ENCODE results near the gene PDIA5. TPM values are rescaled to one million over a fixed set of nuclear protein-coding genes. Genes with fewer than 3 reads are reported as not detected.

PDIA5 gene
- total and polyA plus RNA-seq, 2 donors (not counting 1 experiment from before 2014, with no cell fraction given), result 2.6 to 3.8 TPM

DNA sequence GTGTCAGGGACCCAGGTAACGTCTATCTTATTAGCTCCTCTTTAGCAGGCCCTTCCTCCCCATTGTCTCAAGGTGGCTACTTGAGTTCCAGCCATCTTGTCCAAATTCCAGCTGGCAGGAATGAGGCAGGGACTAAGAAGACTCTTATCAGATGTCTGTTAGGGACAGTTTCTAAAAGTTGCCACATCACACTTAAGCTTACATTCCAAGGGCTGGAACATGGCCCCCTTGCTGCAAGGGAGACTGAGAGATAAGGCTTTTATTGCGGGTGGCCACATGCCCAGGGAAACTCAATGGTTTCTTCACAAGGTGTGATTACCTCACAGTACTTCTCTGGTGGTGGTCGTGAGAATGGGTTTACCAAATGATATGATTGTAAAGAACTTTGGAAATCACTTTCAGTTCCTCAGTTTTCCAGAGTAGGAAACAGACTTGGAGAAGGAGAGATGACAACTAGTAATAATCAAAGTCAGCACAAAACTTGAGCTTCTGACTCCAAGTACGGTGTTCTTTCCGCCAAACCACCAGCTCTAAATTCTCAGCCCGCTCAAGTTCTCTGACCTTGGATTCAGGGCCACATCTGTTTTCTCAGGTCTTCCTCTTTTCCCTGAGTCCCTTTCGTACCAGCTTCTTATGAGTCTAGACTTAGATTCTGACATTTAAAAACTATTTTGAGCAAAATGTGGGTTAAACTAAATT, 14.2 kb downstream of the PDIA5 start:
- no peaks in the 10 kb centered on the region for H3K27me3 Mint-ChIP-seq
- POLR2A ChIA-PET, result no interaction called here
- Histone ChIP-seq H3K4me3 (ENCODE audit: control extremely low read depth in 1 of 5, extremely low read depth in 1 of 5, insufficient read depth in 1 of 5, low read depth in 2 of 5, low read length in 4 of 5) (no peak overlapping the region), H2AFZ (ENCODE audit: insufficient read depth, low read depth, low read length, poor library complexity, severe bottlenecking) (no peak overlapping the region), H3K9ac (ENCODE audit: low read length) (no peak overlapping the region), H3K27me3 (replicated peaks in 1 of 4; ENCODE audit: control extremely low read depth in 1 of 4, control insufficient read depth in 3 of 4, insufficient read depth in 4 of 4, low read length in 3 of 4) (no peaks in the 10 kb centered on the region), H3K9me3 (ENCODE audit: control extremely low read depth in 1 of 3, control insufficient read depth in 2 of 3, insufficient read depth in 1 of 3, low read length in 2 of 3) (no peaks in the 10 kb centered on the region), H3K79me2 (ENCODE audit: control insufficient read depth, insufficient read depth, low read length) (peaks cover 35% of the 10 kb centered on the region), H3K4me2 (replicated peaks; ENCODE audit: low read depth, low read length, poor library complexity, severe bottlenecking) (no peak overlapping the region), H3K36me3 (replicated peaks in 1 of 2; ENCODE audit: control extremely low read depth in 1 of 2, control insufficient read depth in 1 of 2, extremely low read depth in 1 of 2, insufficient read depth in 2 of 2, low read length in 1 of 2) (no peaks in the 10 kb centered on the region), H4K20me1 (ENCODE audit: control insufficient read depth, insufficient read depth, low read length, poor library complexity, severe bottlenecking) (no peaks in the 10 kb centered on the region), H3K4me1 (ENCODE audit: control insufficient read depth in 2 of 2, insufficient read depth in 2 of 2, low read length in 2 of 2) (peaks cover 19 to 22% of the 10 kb centered on the region in 2 donors), H3K27ac (ENCODE audit: low read length in 2 of 2) (no peak overlapping the region)
- CTCF ChIA-PET, result no interaction called here
- WGBS (ENCODE audit: insufficient coverage), result 100% methylated on average over 1 of the region's 7 CpGs
- peaks cover 34% of the 10 kb centered on the region for H3K4me1 Mint-ChIP-seq
- ATAC-seq (ENCODE audit: low read depth) (no peak), DNase-seq (no peak)
- TF ChIP-seq, protein P1, sequence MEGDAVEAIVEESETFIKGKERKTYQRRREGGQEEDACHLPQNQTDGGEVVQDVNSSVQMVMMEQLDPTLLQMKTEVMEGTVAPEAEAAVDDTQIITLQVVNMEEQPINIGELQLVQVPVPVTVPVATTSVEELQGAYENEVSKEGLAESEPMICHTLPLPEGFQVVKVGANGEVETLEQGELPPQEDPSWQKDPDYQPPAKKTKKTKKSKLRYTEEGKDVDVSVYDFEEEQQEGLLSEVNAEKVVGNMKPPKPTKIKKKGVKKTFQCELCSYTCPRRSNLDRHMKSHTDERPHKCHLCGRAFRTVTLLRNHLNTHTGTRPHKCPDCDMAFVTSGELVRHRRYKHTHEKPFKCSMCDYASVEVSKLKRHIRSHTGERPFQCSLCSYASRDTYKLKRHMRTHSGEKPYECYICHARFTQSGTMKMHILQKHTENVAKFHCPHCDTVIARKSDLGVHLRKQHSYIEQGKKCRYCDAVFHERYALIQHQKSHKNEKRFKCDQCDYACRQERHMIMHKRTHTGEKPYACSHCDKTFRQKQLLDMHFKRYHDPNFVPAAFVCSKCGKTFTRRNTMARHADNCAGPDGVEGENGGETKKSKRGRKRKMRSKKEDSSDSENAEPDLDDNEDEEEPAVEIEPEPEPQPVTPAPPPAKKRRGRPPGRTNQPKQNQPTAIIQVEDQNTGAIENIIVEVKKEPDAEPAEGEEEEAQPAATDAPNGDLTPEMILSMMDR (IDR thresholded peaks at IDR 0.05), result no peak
- no peak overlapping the region for H3K4me3 Mint-ChIP-seq
- no peaks in the 10 kb centered on the region for H3K9me3 Mint-ChIP-seq (ENCODE audit: insufficient read depth)
- H3K27ac Mint-ChIP-seq, result no peak overlapping the region
- intact Hi-C loops (cut with micrococcal nuclease), result no loop called here

DNA sequence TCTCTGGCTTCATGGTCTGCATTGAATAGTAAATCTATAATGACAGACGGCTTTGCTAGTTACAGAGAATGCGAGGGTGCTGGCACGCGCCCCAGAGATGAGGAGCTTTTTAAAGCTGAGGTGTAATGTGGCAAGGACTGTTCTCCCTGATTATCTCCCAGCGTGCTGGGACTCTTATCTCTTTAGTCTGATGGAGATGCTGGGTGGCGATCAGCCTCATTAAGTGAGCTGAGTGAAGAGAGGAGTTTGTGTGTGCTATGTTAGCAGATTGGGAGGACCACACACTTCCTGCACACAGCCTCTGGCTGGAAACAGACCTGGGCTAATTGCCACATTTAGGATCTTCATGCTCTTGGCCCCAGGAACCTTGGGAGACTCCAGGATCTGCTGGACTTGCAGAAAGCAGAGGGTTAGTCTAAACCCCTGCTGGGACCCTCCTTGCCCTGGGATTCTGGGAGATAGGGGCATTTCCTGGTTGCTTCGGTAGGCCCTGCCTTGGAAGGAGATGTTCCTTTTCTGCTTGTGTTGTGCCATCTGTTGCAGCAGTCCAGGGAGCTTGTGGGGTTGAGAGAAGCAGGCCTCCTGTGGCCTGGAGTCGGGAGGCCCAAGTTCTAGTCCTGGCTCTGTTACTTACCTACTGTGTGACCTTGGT, 15.0 kb downstream of the PDIA5 start:
- Mint-ChIP-seq H3K4me1 (peaks cover 31% of the 10 kb centered on the region), H3K9me3 (ENCODE audit: insufficient read depth) (no peaks in the 10 kb centered on the region), H3K27ac (no peak overlapping the region), H3K27me3 (no peaks in the 10 kb centered on the region), H3K4me3 (peak overlapping the region; percentile 13)
- Histone ChIP-seq H3K4me1 (ENCODE audit: control insufficient read depth in 2 of 2, insufficient read depth in 2 of 2, low read length in 2 of 2) (peaks cover 19 to 22% of the 10 kb centered on the region in 2 donors), H3K27ac (ENCODE audit: low read length in 2 of 2) (no peak overlapping the region), H3K4me2 (replicated peaks; ENCODE audit: low read depth, low read length, poor library complexity, severe bottlenecking) (peak overlapping the region; percentile 27), H3K4me3 (ENCODE audit: control extremely low read depth in 1 of 5, extremely low read depth in 1 of 5, insufficient read depth in 1 of 5, low read depth in 2 of 5, low read length in 4 of 5) (no peak overlapping the region), H4K20me1 (ENCODE audit: control insufficient read depth, insufficient read depth, low read length, poor library complexity, severe bottlenecking) (no peaks in the 10 kb centered on the region), H3K36me3 (replicated peaks in 1 of 2; ENCODE audit: control extremely low read depth in 1 of 2, control insufficient read depth in 1 of 2, extremely low read depth in 1 of 2, insufficient read depth in 2 of 2, low read length in 1 of 2) (no peaks in the 10 kb centered on the region), H3K9me3 (ENCODE audit: control extremely low read depth in 1 of 3, control insufficient read depth in 2 of 3, insufficient read depth in 1 of 3, low read length in 2 of 3) (no peaks in the 10 kb centered on the region), H3K27me3 (replicated peaks in 1 of 4; ENCODE audit: control extremely low read depth in 1 of 4, control insufficient read depth in 3 of 4, insufficient read depth in 4 of 4, low read length in 3 of 4) (no peaks in the 10 kb centered on the region), H2AFZ (ENCODE audit: insufficient read depth, low read depth, low read length, poor library complexity, severe bottlenecking) (peak overlapping the region; percentile 52), H3K79me2 (ENCODE audit: control insufficient read depth, insufficient read depth, low read length) (peaks cover 35% of the 10 kb centered on the region), H3K9ac (ENCODE audit: low read length) (no peak overlapping the region)
- no peak for DNase-seq
- no peak for TF ChIP-seq EZH2 (IDR thresholded peaks at IDR 0.05; ENCODE audit: borderline replicate concordance, insufficient read depth, low read depth, low read length, poor library complexity, severe bottlenecking)
- TF ChIP-seq, protein P1 (IDR thresholded peaks at IDR 0.05), result no peak
- CTCF ChIA-PET, result no interaction called here
- ATAC-seq (ENCODE audit: low read depth), result no peak
- WGBS (ENCODE audit: insufficient coverage), result 67% methylated on average over 6 of the region's 8 CpGs
- intact Hi-C loops (cut with micrococcal nuclease), result no loop called here
- POLR2A ChIA-PET, result no interaction called here
